ENCODE measurements around the gene FOXJ3.

DNA sequence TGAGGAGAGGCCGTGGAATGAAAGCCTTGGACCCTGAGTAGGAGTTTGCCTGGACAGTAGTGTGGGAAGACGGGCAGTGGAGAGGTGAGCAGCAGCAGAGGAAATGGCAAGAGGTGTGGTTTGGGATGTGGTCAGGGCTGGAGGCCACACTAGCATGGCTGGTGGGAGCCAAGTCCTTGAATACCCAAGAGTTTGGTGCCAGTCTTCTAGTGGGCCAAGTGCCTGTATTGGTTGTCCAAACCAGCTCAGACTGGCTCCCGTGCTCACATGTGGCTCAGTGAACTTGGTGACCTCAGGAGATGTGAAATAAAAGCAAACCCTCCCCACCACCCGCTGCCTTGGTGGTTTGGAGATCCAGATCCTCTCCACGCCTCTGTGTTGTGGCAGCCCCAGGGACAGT is 172.9 kb downstream of the FOXJ3 start:
- TF ChIP-seq POLR2A (IDR thresholded peaks at IDR 0.05) (no peak), EP300 (IDR thresholded peaks at IDR 0.05) (no peak)
- TF ChIP-seq, protein P1, sequence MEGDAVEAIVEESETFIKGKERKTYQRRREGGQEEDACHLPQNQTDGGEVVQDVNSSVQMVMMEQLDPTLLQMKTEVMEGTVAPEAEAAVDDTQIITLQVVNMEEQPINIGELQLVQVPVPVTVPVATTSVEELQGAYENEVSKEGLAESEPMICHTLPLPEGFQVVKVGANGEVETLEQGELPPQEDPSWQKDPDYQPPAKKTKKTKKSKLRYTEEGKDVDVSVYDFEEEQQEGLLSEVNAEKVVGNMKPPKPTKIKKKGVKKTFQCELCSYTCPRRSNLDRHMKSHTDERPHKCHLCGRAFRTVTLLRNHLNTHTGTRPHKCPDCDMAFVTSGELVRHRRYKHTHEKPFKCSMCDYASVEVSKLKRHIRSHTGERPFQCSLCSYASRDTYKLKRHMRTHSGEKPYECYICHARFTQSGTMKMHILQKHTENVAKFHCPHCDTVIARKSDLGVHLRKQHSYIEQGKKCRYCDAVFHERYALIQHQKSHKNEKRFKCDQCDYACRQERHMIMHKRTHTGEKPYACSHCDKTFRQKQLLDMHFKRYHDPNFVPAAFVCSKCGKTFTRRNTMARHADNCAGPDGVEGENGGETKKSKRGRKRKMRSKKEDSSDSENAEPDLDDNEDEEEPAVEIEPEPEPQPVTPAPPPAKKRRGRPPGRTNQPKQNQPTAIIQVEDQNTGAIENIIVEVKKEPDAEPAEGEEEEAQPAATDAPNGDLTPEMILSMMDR (IDR thresholded peaks at IDR 0.05), result no peak
